ENCODE measurements around the gene CREB5. TPM values are rescaled to one million over a fixed set of nuclear protein-coding genes. Genes with fewer than 3 reads are reported as not detected.
A peak's percentile ranks its signal among the peaks of the same experiment; 100 is the strongest.

CREB5 gene
- total RNA-seq, 2 donors from 2014 or later: 0.53 to 2.6 TPM

DNA sequence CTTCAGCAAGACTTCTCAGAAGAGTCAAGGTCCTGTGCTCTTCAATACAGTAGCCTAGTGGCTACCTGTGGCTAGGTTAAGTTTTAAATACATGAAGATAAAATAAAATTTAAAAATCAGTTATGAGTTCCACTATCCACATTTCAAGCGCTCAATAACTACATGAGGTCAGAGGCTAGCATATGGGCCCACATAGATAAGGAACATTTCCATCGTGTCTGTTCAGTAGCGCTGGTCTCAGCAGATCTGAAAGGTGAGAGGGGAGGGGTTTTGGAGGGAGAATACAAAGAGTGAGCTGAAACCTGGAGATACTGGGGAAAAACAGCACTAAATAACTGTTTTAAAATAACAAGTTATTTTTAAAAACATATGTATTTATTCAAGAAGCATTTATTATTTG, 326.8 kb downstream of the CREB5 start:
- Mint-ChIP-seq H3K4me1 (peaks cover 27% of the 10 kb centered on the region), H3K4me3 (peak overlapping the region; percentile 33), H3K36me3 (ENCODE audit: low read depth) (no peaks in the 10 kb centered on the region), H3K9me3 (no peaks in the 10 kb centered on the region), H3K27ac (no peak overlapping the region), H3K27me3 (ENCODE audit: insufficient read depth) (peaks cover 1% of the 10 kb centered on the region)
- TF ChIP-seq, protein P1, sequence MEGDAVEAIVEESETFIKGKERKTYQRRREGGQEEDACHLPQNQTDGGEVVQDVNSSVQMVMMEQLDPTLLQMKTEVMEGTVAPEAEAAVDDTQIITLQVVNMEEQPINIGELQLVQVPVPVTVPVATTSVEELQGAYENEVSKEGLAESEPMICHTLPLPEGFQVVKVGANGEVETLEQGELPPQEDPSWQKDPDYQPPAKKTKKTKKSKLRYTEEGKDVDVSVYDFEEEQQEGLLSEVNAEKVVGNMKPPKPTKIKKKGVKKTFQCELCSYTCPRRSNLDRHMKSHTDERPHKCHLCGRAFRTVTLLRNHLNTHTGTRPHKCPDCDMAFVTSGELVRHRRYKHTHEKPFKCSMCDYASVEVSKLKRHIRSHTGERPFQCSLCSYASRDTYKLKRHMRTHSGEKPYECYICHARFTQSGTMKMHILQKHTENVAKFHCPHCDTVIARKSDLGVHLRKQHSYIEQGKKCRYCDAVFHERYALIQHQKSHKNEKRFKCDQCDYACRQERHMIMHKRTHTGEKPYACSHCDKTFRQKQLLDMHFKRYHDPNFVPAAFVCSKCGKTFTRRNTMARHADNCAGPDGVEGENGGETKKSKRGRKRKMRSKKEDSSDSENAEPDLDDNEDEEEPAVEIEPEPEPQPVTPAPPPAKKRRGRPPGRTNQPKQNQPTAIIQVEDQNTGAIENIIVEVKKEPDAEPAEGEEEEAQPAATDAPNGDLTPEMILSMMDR (conservative IDR thresholded peaks at IDR 0.05): no peak
- H3K9ac ChIP-seq (ENCODE audit: extremely low read depth, low read length, poor library complexity, severe bottlenecking): no peak overlapping the region
- 54 to 73% methylated on average over 2 to 3 of the region's 3 CpGs for WGBS, 2 experiments (ENCODE audit: insufficient coverage in 1 of 2, insufficient read length in 1 of 2)
- no peaks in the 10 kb centered on the region for H3K9me3 ChIP-seq (ENCODE audit: control insufficient read depth, low read length)
- peak overlapping the region; percentile 72 for H3K4me3 ChIP-seq (ENCODE audit: low read length)
- no peak overlapping the region for H3K27ac ChIP-seq (ENCODE audit: low read depth, low read length)
- H3K36me3 ChIP-seq (ENCODE audit: control insufficient read depth, insufficient read depth, low read length): no peaks in the 10 kb centered on the region
- DNase-seq: no peak
- no peaks in the 10 kb centered on the region for H3K27me3 ChIP-seq (ENCODE audit: control insufficient read depth, insufficient read depth, low read length, poor library complexity, severe bottlenecking)
- H3K4me1 ChIP-seq (ENCODE audit: control insufficient read depth, insufficient read depth, low read length): no peaks in the 10 kb centered on the region

DNA sequence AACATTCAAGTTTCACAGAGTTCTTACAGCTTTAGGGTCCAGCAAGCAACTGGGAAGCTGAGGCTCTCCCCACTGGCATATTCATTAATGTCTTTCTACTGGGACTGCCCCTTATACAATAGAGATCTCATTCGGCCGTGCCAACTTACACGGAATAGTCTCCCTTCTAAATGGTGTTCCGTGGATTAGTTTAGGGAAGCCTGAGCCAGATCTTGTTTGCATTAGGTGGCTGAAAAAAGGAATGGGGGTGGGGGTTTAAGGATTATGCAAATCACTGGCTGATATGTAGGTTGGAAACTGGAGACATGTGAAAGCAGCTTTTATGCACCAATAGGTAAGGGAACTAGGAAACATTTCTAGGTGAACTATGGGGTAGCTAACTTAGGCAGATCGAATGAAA, 327.5 kb downstream of the CREB5 start:
- Histone ChIP-seq H3K4me3 (ENCODE audit: low read length) (peak overlapping the region; percentile 72), H3K9me3 (ENCODE audit: control insufficient read depth, low read length) (no peaks in the 10 kb centered on the region), H3K9ac (ENCODE audit: extremely low read depth, low read length, poor library complexity, severe bottlenecking) (no peak overlapping the region), H3K27ac (ENCODE audit: low read depth, low read length) (no peak overlapping the region), H3K36me3 (ENCODE audit: control insufficient read depth, insufficient read depth, low read length) (no peaks in the 10 kb centered on the region), H3K4me1 (ENCODE audit: control insufficient read depth, insufficient read depth, low read length) (no peaks in the 10 kb centered on the region), H3K27me3 (ENCODE audit: control insufficient read depth, insufficient read depth, low read length, poor library complexity, severe bottlenecking) (peaks cover 2% of the 10 kb centered on the region)
- no peaks in the 10 kb centered on the region for H3K9me3 Mint-ChIP-seq
- peak; percentile 55 for DNase-seq
- H3K4me1 Mint-ChIP-seq: peaks cover 27% of the 10 kb centered on the region
- peak overlapping the region; percentile 33 for H3K4me3 Mint-ChIP-seq
- TF ChIP-seq, protein P1 (conservative IDR thresholded peaks at IDR 0.05): no peak
- no peaks in the 10 kb centered on the region for H3K36me3 Mint-ChIP-seq (ENCODE audit: low read depth)
- WGBS, 2 experiments (ENCODE audit: insufficient coverage in 1 of 2, insufficient read length in 1 of 2): 41 to 77% methylated on average over 1 to 5 of the region's 5 CpGs
- H3K27ac Mint-ChIP-seq: peak overlapping the region; percentile 41
- peaks cover 1% of the 10 kb centered on the region for H3K27me3 Mint-ChIP-seq (ENCODE audit: insufficient read depth)

DNA sequence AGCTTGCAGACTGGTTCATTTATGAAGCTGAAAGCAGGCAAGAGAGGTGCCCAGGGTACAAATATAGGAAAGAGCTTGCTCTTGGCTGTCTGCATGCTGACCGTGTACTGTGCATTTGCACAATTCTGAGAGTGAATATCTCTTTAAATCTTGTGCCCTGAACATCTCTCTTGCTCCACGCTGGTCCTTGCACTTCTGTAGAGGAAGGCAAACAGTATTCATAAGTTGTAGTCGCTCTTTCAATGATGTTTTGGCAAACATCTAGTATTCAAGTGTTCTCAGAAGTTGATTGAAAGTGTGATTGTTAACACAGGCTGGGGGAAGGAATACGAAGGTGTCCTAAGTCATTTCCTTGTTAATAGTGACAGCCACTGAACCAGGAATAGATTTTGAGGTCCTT, 332.6 kb downstream of the CREB5 start:
- H3K27ac ChIP-seq (ENCODE audit: low read depth, low read length): no peak overlapping the region
- Mint-ChIP-seq H3K36me3 (ENCODE audit: low read depth) (no peaks in the 10 kb centered on the region), H3K27me3 (ENCODE audit: insufficient read depth) (peaks cover 1% of the 10 kb centered on the region), H3K4me3 (no peak overlapping the region), H3K4me1 (peaks cover 55% of the 10 kb centered on the region), H3K27ac (no peak overlapping the region), H3K9me3 (no peaks in the 10 kb centered on the region)
- DNase-seq: no peak
- no peaks in the 10 kb centered on the region for H3K36me3 ChIP-seq (ENCODE audit: control insufficient read depth, insufficient read depth, low read length)
- H3K9me3 ChIP-seq (ENCODE audit: control insufficient read depth, low read length): no peaks in the 10 kb centered on the region
- H3K4me1 ChIP-seq (ENCODE audit: control insufficient read depth, insufficient read depth, low read length): peaks cover 14% of the 10 kb centered on the region
- H3K27me3 ChIP-seq (ENCODE audit: control insufficient read depth, insufficient read depth, low read length, poor library complexity, severe bottlenecking): peaks cover 5% of the 10 kb centered on the region
- no peak overlapping the region for H3K4me3 ChIP-seq (ENCODE audit: low read length)
- TF ChIP-seq, protein P1 (conservative IDR thresholded peaks at IDR 0.05): no peak
- WGBS, 2 experiments (ENCODE audit: insufficient coverage in 1 of 2, insufficient read length in 1 of 2): 92 to 98% methylated on average over 4 of the region's 4 CpGs
- H3K9ac ChIP-seq (ENCODE audit: extremely low read depth, low read length, poor library complexity, severe bottlenecking): no peak overlapping the region
